Thoracic aorta (tissue), 2 donors: ENCODE data around the gene SEC61A1. TPM values are rescaled to one million over a fixed set of nuclear protein-coding genes. Genes with fewer than 3 reads are reported as not detected.

Experiments
- ATAC-seq: fragments of 150-250 bp; one replicate; pipeline ENCODE4 v1.8.0; 2017; ENCODE audit warnings: low read depth; ENCODE audit not compliant: insufficient number of reproducible peaks, low FRiP score
- DNase-seq: peaks from one replicate; pipeline ENCODE4 v3.0.0-alpha.2; 2020; ENCODE audit warnings: low spot score
- H3K27ac ChIP-seq, 2 donors: fragments of 200-600 bp; sonication (generic); 1 replicate in 1 of 2; 2 replicates in 1 of 2; pipeline ENCODE4 v1.5.1; 2016; ENCODE audit warnings: mild to moderate bottlenecking in 2 of 2, moderate library complexity in 2 of 2
- H3K27me3 ChIP-seq: fragments of 200-600 bp; sonication (generic); replicated peaks from 2 replicates; pipeline ENCODE4 v1.6.0; 2016; ENCODE audit warnings: mild to moderate bottlenecking; ENCODE audit not compliant: insufficient read depth
- H3K36me3 ChIP-seq: fragments of 200-600 bp; sonication (generic); one replicate; pipeline ENCODE4 v1.5.1; 2016
- H3K4me1 ChIP-seq, 2 donors: fragments of 200-600 bp; sonication (generic); 1 replicate in 1 of 2; 2 replicates in 1 of 2; pipeline versions ENCODE4 v1.5.1 to v1.6.0; 2016; ENCODE audit warnings: low read depth in 2 of 2, mild to moderate bottlenecking in 1 of 2; ENCODE audit not compliant: control insufficient read depth in 1 of 2
- H3K4me3 ChIP-seq: fragments of 200-600 bp; sonication (generic); 2 replicates; pipeline ENCODE4 v1.5.1; 2016; ENCODE audit warnings: mild to moderate bottlenecking
- H3K9me3 ChIP-seq: fragments of 200-600 bp; sonication (generic); 2 replicates; pipeline ENCODE4 v1.5.1; 2016
- total RNA-seq, 2 donors: library from RNA; depleted of rRNA; stranded (reverse); fragments of >200 nt; gene quantifications; one replicate each; pipeline versions ENCODE4 v1.1.0 to v1.2.3, GENCODE V29; 2016
- TF ChIP-seq, protein P1 (sequence below): fragments of 200-600 bp; sonication (generic); IDR thresholded peaks from one replicate; pipeline ENCODE4 v1.5.1; 2019; ENCODE audit warnings: antibody characterized with exemption

The SEC61A1 gene
- total RNA-seq = 100 to 1,000 TPM; 149 to 182 TPM

DNA sequence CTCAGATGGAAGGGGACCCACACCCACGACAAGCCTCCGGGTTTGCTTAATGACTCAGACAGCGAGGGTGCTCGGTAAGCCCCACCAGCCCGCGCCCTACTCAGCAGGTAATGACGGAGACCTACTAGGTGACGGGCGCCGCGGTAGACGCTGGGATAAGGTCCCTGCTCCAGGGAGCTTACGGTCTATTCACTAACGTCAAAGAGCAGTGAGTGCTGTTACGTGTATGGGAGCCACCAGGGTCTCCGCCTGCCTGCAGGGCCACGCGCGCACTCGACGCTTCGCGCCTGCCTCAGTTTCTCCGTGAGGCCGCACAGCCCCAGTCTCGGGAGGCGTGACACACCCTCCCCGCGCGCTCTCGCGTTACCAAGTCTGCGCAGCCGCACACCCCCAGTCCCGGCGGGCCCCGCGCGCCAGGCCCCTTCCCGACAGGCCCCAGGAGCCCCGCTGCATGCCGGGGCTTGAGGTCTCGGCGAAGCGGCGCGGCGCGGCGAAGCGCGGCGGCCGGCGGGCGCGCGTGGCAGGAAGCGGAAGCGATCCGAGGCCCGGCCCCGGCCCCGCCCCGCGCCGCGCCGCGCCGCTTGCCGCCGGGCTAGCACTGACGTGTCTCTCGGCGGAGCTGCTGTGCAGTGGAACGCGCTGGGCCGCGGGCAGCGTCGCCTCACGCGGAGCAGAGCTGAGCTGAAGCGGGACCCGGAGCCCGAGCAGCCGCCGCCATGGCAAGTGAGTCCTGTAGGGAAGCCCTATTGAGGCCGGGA is at the start of gene SEC61A1:
SEC61A1 (plus strand) TSS at position 601 of the 758 bp plus-strand sequence; CDS start at position 717, 116 bp downstream.
- ATAC-seq (peak; percentile 93), DNase-seq (peak; percentile 65)
- H3K27me3 ChIP-seq = no peaks in the 10 kb centered on the region
- peak within 1 kb of the TSS; percentile 93 for H3K4me3 ChIP-seq
- peaks cover 12% of the 10 kb centered on the region for H3K36me3 ChIP-seq
- H3K27ac ChIP-seq = peak within 1 kb of the TSS; percentile 88 to 91
- H3K4me1 ChIP-seq = peaks cover 20 to 38% of the 10 kb centered on the region in 2 donors
- TF ChIP-seq, protein P1, sequence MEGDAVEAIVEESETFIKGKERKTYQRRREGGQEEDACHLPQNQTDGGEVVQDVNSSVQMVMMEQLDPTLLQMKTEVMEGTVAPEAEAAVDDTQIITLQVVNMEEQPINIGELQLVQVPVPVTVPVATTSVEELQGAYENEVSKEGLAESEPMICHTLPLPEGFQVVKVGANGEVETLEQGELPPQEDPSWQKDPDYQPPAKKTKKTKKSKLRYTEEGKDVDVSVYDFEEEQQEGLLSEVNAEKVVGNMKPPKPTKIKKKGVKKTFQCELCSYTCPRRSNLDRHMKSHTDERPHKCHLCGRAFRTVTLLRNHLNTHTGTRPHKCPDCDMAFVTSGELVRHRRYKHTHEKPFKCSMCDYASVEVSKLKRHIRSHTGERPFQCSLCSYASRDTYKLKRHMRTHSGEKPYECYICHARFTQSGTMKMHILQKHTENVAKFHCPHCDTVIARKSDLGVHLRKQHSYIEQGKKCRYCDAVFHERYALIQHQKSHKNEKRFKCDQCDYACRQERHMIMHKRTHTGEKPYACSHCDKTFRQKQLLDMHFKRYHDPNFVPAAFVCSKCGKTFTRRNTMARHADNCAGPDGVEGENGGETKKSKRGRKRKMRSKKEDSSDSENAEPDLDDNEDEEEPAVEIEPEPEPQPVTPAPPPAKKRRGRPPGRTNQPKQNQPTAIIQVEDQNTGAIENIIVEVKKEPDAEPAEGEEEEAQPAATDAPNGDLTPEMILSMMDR = no peak
- H3K9me3 ChIP-seq = no peaks in the 10 kb centered on the region

DNA sequence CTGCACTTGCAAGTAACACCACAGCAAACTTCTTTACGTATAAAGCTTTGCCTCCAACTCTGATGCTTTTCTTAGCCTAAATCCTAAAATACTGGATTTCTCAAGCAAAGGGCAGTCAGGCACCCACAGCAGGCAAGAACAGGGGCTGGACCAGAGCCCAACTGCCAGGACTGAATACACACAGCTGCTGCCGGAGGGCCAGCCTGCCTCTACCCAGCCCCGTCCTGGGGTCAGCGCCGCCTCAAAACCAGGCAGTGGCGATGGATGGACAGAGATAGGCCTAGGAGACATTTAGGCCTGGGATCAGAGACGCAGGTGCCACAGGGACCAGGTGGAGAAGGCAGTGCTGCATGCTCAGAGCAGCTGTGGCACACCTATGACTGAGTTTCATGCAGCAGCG is 47.6 kb upstream of the SEC61A1 start:
- no peak for DNase-seq
- no peaks in the 10 kb centered on the region for H3K27me3 ChIP-seq

DNA sequence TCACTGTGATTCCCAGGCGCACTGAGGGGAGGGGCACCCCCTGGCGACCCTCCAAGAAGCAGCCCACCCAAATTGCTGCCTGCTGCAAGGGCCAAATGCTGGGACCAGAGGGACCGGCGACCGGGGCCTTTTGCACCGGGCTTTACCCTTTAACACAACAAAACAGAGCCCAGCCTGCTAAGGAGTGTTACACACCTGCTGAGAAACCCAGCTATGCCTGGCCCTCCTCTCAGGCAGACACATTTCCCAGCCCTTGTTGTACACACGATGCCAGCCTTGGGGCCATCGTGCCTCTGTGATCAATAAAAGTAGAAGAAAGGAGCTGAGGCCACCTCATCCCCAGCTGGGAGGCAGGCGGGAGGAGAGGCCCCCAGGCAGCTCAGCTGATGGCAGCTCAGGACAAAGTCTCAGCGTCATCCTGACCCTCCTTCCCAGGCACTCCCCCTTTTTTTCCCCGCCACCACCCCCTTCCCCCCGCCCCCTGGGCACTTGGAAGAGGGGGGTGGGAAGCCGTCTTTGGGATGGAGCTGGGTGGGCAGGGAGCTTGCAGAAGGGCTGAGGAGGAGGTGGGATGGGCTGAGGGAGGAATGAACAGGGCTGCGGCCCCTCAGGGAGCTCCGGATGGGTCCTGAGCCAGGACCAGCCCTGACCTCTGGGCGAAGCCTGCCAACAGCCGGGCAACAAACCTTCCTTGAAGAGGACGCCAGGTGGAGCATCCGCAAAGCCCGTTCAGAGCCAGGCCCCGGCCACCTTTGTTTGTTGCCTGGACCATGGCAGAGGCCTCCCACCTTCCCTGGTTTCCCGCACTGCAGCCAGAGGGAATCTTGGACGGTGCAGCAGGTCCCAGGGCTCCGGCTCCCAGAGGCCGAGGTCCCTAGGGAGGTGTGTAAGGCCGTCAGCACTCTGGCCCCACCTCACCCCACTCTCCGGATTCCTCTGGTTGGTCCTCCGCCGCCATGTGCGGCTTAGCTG is 45.9 kb upstream of the SEC61A1 start:
- no peak for DNase-seq

More for the DNA sequence above, 47.6 kb upstream of the SEC61A1 start:
- H3K27ac ChIP-seq = no peak overlapping the region
- TF ChIP-seq, protein P1 = no peak
- ATAC-seq = no peak
- no peak overlapping the region for H3K4me3 ChIP-seq
- H3K9me3 ChIP-seq = no peaks in the 10 kb centered on the region
- H3K4me1 ChIP-seq = peaks cover 0 to 9% of the 10 kb centered on the region in 2 donors
- H3K36me3 ChIP-seq = no peaks in the 10 kb centered on the region

DNA sequence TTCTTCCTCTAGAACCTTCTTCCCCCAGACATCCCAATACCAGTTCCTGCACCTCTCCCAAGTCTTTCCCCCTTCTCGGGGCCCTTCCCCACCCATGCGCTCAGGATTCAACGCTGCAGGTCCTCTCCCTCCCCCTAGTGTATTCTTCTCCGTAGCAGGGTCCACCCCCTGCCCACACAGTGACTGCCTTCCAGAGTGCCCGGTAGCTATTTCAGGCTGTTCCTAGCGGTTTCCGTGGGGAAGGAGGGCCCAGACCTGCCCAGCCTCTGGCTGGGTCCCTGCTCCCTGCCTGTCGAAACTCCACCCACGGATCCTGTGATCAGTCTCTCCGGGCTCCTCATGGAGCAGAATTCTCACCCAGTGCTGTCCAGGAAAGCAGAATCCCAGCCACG is 45.2 kb upstream of the SEC61A1 start:
- ATAC-seq (peak; percentile 59), DNase-seq (no peak)
- TF ChIP-seq, protein P1 = no peak
- Histone ChIP-seq H3K27ac (peak overlapping the region; percentile 21 to 65), H3K9me3 (no peaks in the 10 kb centered on the region), H3K4me1 (peaks cover 0 to 9% of the 10 kb centered on the region in 2 donors), H3K36me3 (no peaks in the 10 kb centered on the region), H3K4me3 (peak overlapping the region; percentile 57), H3K27me3 (no peaks in the 10 kb centered on the region)

More for the DNA sequence above, 45.9 kb upstream of the SEC61A1 start:
- no peaks in the 10 kb centered on the region for H3K36me3 ChIP-seq
- H3K27me3 ChIP-seq = no peaks in the 10 kb centered on the region
- peak overlapping the region; percentile 57 for H3K4me3 ChIP-seq
- ATAC-seq = peak; percentile 51
- no peaks in the 10 kb centered on the region for H3K9me3 ChIP-seq
- H3K27ac ChIP-seq = peak overlapping the region; percentile 34 to 65
- peaks cover 0 to 9% of the 10 kb centered on the region in 2 donors for H3K4me1 ChIP-seq
- TF ChIP-seq, protein P1 = no peak
